ENCODE measurements around the gene EPB41L2. TPM values are rescaled to one million over a fixed set of nuclear protein-coding genes. Genes with fewer than 3 reads are reported as not detected.
A peak's percentile ranks its signal among the peaks of the same experiment; 100 is the strongest.

Gene EPB41L2
- total RNA-seq (10 to 100 TPM; 27.2 to 30.9 TPM), polyA plus RNA-seq (4.6 TPM)

GRCh38 chr6:131063028-131063763 lies at the start of gene EPB41L2:
TSS of gene EPB41L2 (minus strand) at chr6:131063245. CDS start at chr6:130956485, 106,760 bp downstream.
- H3K27ac Mint-ChIP-seq = peak within 1 kb of the TSS; percentile 37 to 95 (median 64)
- Histone ChIP-seq H3K36me3 (ENCODE audit: insufficient read depth, low read length) (no peaks in the 10 kb centered on the region), H3K27ac (ENCODE audit: low read depth, low read length) (peak within 1 kb of the TSS; percentile 12), H3K4me1 (ENCODE audit: insufficient read depth, low read length) (peaks cover 14% of the 10 kb centered on the region), H3K9me3 (ENCODE audit: low read length) (no peaks in the 10 kb centered on the region), H3K27me3 (ENCODE audit: insufficient read depth, low read length, poor library complexity, severe bottlenecking) (no peaks in the 10 kb centered on the region), H3K4me3 (ENCODE audit: low read length) (peak within 1 kb of the TSS; percentile 55)
- H3K9me3 Mint-ChIP-seq = no peaks in the 10 kb centered on the region
- peaks cover 0 to 2% (median 0%) of the 10 kb centered on the region in 3 donors for H3K36me3 Mint-ChIP-seq
- CTCF ChIA-PET = no interaction called here
- peak; percentile 65 to 86 (median 78) for DNase-seq
- POLR2A ChIA-PET = no interaction called here
- H3K27me3 Mint-ChIP-seq = peaks cover 0 to 4% of the 10 kb centered on the region in 2 donors
- peaks cover 22 to 28% (median 27%) of the 10 kb centered on the region in 3 donors for H3K4me1 Mint-ChIP-seq
- peak within 1 kb of the TSS; percentile 80 to 95 (median 86) for H3K4me3 Mint-ChIP-seq

DNA sequence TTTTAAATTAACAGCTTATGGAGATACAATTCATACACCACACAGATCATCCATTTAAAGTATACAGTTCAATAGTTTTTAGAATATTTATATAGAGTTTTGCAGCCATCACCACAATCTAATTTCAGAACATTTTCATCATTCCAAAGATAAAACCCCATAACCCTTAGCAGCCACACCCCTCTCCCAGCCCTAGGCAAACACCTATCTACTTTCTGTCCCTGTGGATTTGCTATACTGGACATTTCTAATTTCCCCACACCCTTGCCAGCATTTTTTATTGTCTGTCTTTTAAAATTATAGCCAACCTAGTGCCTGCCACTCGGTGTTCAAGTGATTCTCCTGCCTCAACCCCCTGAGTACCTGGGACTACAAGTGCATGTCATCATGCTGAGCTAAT lies 49.2 kb upstream of the EPB41L2 start:
- Mint-ChIP-seq H3K27ac (no peak overlapping the region), H3K4me3 (no peak overlapping the region), H3K9me3 (no peaks in the 10 kb centered on the region), H3K4me1 (peaks cover 0 to 4% (median 0%) of the 10 kb centered on the region in 3 donors), H3K36me3 (no peaks in the 10 kb centered on the region), H3K27me3 (peaks cover 8 to 23% of the 10 kb centered on the region in 2 donors)
- POLR2A ChIA-PET = no interaction called here
- H3K9me3 ChIP-seq (ENCODE audit: low read length) = no peaks in the 10 kb centered on the region
- CTCF ChIA-PET = interaction anchor here (9.6 kb wide), 1 partner anchor 227 kb away, joined by 83 read pairs; no protein-coding TSS in a partner anchor
- H3K27me3 ChIP-seq (ENCODE audit: insufficient read depth, low read length, poor library complexity, severe bottlenecking) = no peaks in the 10 kb centered on the region
- no peak for DNase-seq
- no peaks in the 10 kb centered on the region for H3K36me3 ChIP-seq (ENCODE audit: insufficient read depth, low read length)
- no peaks in the 10 kb centered on the region for H3K4me1 ChIP-seq (ENCODE audit: insufficient read depth, low read length)
- no peak overlapping the region for H3K27ac ChIP-seq (ENCODE audit: low read depth, low read length)
- H3K4me3 ChIP-seq (ENCODE audit: low read length) = no peak overlapping the region

DNA sequence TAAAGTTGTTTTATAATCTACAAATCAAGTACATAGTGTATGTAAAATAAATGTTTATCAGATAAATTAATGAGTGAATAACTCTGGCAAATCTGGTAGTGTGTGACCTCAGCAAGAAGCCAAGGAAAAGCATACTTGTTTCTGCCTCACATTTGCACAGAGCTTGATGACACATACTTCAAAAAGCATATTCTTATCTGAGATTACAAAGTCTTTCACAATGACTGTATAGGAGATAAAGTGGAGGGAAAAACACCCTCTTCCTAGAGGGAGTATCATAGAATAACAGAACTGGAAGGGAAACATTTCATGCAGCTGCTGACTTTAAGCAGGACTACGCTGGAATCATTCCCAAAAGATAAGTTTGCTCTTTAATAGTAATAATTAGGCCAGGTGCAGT lies 44.1 kb upstream of the EPB41L2 start:
- H3K9me3 Mint-ChIP-seq = no peaks in the 10 kb centered on the region
- DNase-seq = no peak
- H3K4me1 Mint-ChIP-seq = no peaks in the 10 kb centered on the region
- ChIA-PET CTCF (no interaction called here), POLR2A (no interaction called here)
- Histone ChIP-seq H3K9me3 (ENCODE audit: low read length) (no peaks in the 10 kb centered on the region), H3K27me3 (ENCODE audit: insufficient read depth, low read length, poor library complexity, severe bottlenecking) (no peaks in the 10 kb centered on the region), H3K4me1 (ENCODE audit: insufficient read depth, low read length) (no peaks in the 10 kb centered on the region), H3K36me3 (ENCODE audit: insufficient read depth, low read length) (no peaks in the 10 kb centered on the region), H3K4me3 (ENCODE audit: low read length) (no peak overlapping the region), H3K27ac (ENCODE audit: low read depth, low read length) (no peak overlapping the region)
- no peak overlapping the region for H3K27ac Mint-ChIP-seq
- no peaks in the 10 kb centered on the region for H3K36me3 Mint-ChIP-seq
- H3K27me3 Mint-ChIP-seq = peaks cover 2 to 33% of the 10 kb centered on the region in 2 donors
- H3K4me3 Mint-ChIP-seq = peak overlapping the region in 1 of 7 donors; percentile 42

DNA sequence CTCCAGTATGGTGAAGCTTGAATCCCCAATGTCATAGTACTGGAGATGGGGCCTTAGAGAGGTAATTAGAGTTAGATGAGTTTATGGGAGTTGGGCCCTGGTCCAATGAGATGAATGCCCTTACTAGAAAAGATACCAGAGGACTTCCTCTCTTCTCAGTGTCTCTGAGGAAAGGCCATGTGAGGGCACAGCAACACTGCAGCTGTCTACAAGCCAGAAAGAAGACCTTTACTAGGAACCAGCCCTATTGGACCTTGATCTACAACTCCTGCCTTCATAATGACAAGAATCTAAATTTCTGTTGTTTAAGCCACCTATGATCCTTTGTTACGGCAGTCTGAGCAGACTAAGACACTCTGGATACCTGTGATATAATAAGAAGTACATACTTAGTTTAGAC lies 40.9 kb upstream of the EPB41L2 start:
- Mint-ChIP-seq H3K4me3 (no peak overlapping the region), H3K27ac (peak overlapping the region in 1 of 8 donors; percentile 16), H3K9me3 (no peaks in the 10 kb centered on the region), H3K4me1 (no peaks in the 10 kb centered on the region), H3K27me3 (peaks cover 10 to 27% of the 10 kb centered on the region in 2 donors), H3K36me3 (no peaks in the 10 kb centered on the region)
- H3K27ac ChIP-seq (ENCODE audit: low read depth, low read length) = no peak overlapping the region
- no peak overlapping the region for H3K4me3 ChIP-seq (ENCODE audit: low read length)
- no peaks in the 10 kb centered on the region for H3K4me1 ChIP-seq (ENCODE audit: insufficient read depth, low read length)
- ChIA-PET CTCF (no interaction called here), POLR2A (no interaction called here)
- H3K27me3 ChIP-seq (ENCODE audit: insufficient read depth, low read length, poor library complexity, severe bottlenecking) = no peaks in the 10 kb centered on the region
- H3K9me3 ChIP-seq (ENCODE audit: low read length) = no peaks in the 10 kb centered on the region
- no peak for DNase-seq
- H3K36me3 ChIP-seq (ENCODE audit: insufficient read depth, low read length) = no peaks in the 10 kb centered on the region

- Histone ChIP-seq H3K9me3 (ENCODE audit: low read length) (no peaks in the 10 kb centered on the region), H3K4me3 (ENCODE audit: low read length) (no peak overlapping the region), H3K36me3 (ENCODE audit: insufficient read depth, low read length) (no peaks in the 10 kb centered on the region), H3K27ac (ENCODE audit: low read depth, low read length) (no peak overlapping the region), H3K27me3 (ENCODE audit: insufficient read depth, low read length, poor library complexity, severe bottlenecking) (no peaks in the 10 kb centered on the region), H3K4me1 (ENCODE audit: insufficient read depth, low read length) (no peaks in the 10 kb centered on the region)
- no peak for DNase-seq
- H3K4me3 Mint-ChIP-seq = no peak overlapping the region
- H3K4me1 Mint-ChIP-seq = no peaks in the 10 kb centered on the region
- CTCF ChIA-PET = no interaction called here
- H3K27ac Mint-ChIP-seq = no peak overlapping the region
- no peaks in the 10 kb centered on the region for H3K9me3 Mint-ChIP-seq
- H3K36me3 Mint-ChIP-seq = no peaks in the 10 kb centered on the region
- peaks cover 10 to 27% of the 10 kb centered on the region in 2 donors for H3K27me3 Mint-ChIP-seq
- POLR2A ChIA-PET = no interaction called here
Measured at GRCh38 chr6:131103296-131103695, 40.3 kb upstream of the EPB41L2 start.

DNA sequence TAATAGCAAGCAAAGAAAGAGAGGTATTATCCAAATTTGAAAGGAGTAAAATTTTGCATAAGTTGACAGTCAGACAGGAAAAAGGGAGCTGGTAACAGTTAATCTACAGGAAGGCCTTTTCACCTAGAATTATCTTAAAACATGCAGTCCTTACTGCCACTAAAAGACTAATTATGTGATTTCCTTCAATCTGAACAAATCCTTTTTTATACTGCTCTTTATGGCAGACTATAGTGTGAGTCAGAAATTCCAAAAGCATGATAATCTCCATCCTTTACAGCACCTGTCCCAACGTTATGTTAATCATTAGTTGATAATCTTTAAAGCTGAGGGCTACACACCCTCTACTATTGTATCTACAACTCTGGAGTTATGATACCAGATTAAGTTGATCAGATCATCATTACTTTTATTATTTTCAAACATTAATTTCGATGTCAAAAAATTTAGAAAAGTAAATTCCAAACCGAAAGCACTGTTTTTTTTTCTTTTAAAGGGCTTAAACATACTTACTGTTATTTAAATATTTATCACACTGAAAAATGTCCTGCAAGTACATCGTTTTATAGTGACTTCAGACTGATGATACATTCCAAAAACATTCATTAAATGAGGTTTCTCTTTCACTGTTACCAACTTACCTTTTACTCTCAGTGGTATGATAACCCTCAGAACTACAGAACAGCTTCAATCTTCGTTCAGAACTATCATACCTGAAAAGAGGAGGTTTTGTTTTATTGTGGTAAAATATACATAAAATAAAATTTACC lies 39.1 kb upstream of the EPB41L2 start:
- H3K36me3 Mint-ChIP-seq = no peaks in the 10 kb centered on the region
- no peak for DNase-seq
- peaks cover 10 to 22% of the 10 kb centered on the region in 2 donors for H3K27me3 Mint-ChIP-seq
- Histone ChIP-seq H3K27me3 (ENCODE audit: insufficient read depth, low read length, poor library complexity, severe bottlenecking) (no peaks in the 10 kb centered on the region), H3K27ac (ENCODE audit: low read depth, low read length) (no peak overlapping the region), H3K4me3 (ENCODE audit: low read length) (no peak overlapping the region), H3K36me3 (ENCODE audit: insufficient read depth, low read length) (no peaks in the 10 kb centered on the region), H3K9me3 (ENCODE audit: low read length) (no peaks in the 10 kb centered on the region), H3K4me1 (ENCODE audit: insufficient read depth, low read length) (no peaks in the 10 kb centered on the region)
- H3K4me1 Mint-ChIP-seq = no peaks in the 10 kb centered on the region
- POLR2A ChIA-PET = no interaction called here
- H3K27ac Mint-ChIP-seq = no peak overlapping the region
- H3K9me3 Mint-ChIP-seq = no peaks in the 10 kb centered on the region
- CTCF ChIA-PET = no interaction called here
- no peak overlapping the region for H3K4me3 Mint-ChIP-seq

GRCh38 chr6:131096786-131097185 lies 33.7 kb upstream of the EPB41L2 start:
- Histone ChIP-seq H3K27ac (ENCODE audit: low read depth, low read length) (no peak overlapping the region), H3K36me3 (ENCODE audit: insufficient read depth, low read length) (no peaks in the 10 kb centered on the region), H3K27me3 (ENCODE audit: insufficient read depth, low read length, poor library complexity, severe bottlenecking) (no peaks in the 10 kb centered on the region), H3K9me3 (ENCODE audit: low read length) (no peaks in the 10 kb centered on the region), H3K4me1 (ENCODE audit: insufficient read depth, low read length) (no peaks in the 10 kb centered on the region), H3K4me3 (ENCODE audit: low read length) (no peak overlapping the region)
- Mint-ChIP-seq H3K4me1 (no peaks in the 10 kb centered on the region), H3K36me3 (no peaks in the 10 kb centered on the region), H3K27ac (no peak overlapping the region), H3K4me3 (no peak overlapping the region), H3K27me3 (peaks cover 8 to 11% of the 10 kb centered on the region in 2 donors), H3K9me3 (peaks cover 4 to 15% (median 7%) of the 10 kb centered on the region in 5 donors)
- CTCF ChIA-PET = no interaction called here
- POLR2A ChIA-PET = no interaction called here
- no peak for DNase-seq

- Histone ChIP-seq H3K27ac (ENCODE audit: low read depth, low read length) (no peak overlapping the region), H3K36me3 (ENCODE audit: insufficient read depth, low read length) (no peaks in the 10 kb centered on the region), H3K27me3 (ENCODE audit: insufficient read depth, low read length, poor library complexity, severe bottlenecking) (no peaks in the 10 kb centered on the region), H3K4me3 (ENCODE audit: low read length) (no peak overlapping the region), H3K4me1 (ENCODE audit: insufficient read depth, low read length) (no peaks in the 10 kb centered on the region), H3K9me3 (ENCODE audit: low read length) (no peaks in the 10 kb centered on the region)
- CTCF ChIA-PET = no interaction called here
- Mint-ChIP-seq H3K27ac (no peak overlapping the region), H3K4me1 (no peaks in the 10 kb centered on the region), H3K9me3 (peaks cover 4 to 20% (median 12%) of the 10 kb centered on the region in 5 donors), H3K4me3 (no peak overlapping the region), H3K36me3 (no peaks in the 10 kb centered on the region), H3K27me3 (peaks cover 5 to 11% of the 10 kb centered on the region in 2 donors)
- POLR2A ChIA-PET = no interaction called here
- DNase-seq = no peak
Measured at GRCh38 chr6:131093334-131093733, 30.3 kb upstream of the EPB41L2 start.

Measured in CD8-positive, alpha-beta memory T cell (primary cell).